Measurements from ENCODE around the gene CXCL10.

DNA sequence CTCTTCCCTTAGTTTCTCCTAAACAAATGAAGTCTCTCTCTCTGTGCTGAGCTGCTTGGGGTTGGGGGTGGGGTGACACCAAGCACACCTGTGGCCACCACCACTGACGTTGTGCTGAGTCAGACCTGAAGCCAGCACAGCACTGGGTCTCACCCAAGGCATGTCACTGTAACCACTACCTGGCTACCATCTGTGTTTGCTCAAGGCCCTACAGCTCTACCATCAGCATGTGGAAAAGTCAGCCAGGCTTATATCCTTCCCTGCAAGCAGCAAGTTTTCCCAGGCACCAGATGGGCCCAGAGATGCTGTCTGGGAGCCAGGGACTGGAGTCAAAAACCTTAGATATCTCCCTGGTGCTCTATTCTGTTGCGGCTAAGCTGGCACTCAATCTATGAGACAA lies 6.9 kb downstream of the CXCL10 start:
- TF ChIP-seq EZH2 (IDR thresholded peaks at IDR 0.05): no peak
- TF ChIP-seq, protein P1, sequence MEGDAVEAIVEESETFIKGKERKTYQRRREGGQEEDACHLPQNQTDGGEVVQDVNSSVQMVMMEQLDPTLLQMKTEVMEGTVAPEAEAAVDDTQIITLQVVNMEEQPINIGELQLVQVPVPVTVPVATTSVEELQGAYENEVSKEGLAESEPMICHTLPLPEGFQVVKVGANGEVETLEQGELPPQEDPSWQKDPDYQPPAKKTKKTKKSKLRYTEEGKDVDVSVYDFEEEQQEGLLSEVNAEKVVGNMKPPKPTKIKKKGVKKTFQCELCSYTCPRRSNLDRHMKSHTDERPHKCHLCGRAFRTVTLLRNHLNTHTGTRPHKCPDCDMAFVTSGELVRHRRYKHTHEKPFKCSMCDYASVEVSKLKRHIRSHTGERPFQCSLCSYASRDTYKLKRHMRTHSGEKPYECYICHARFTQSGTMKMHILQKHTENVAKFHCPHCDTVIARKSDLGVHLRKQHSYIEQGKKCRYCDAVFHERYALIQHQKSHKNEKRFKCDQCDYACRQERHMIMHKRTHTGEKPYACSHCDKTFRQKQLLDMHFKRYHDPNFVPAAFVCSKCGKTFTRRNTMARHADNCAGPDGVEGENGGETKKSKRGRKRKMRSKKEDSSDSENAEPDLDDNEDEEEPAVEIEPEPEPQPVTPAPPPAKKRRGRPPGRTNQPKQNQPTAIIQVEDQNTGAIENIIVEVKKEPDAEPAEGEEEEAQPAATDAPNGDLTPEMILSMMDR (IDR thresholded peaks at IDR 0.05): no peak

Measured in neural progenitor cell (in vitro differentiated cells).